Measurements from ENCODE around the gene ESYT1. TPM values are rescaled to one million over a fixed set of nuclear protein-coding genes. Genes with fewer than 3 reads are reported as not detected.
"Not testable (repeated sequence)": the region's sequence is repeated elsewhere in the genome, so short reads cannot be mapped to it uniquely, and the experiment has no call there.

Gene ESYT1
- total and polyA plus RNA-seq, 2 donors (not counting 1 experiment from before 2014, with no cell fraction given), result 182 to 446 TPM

DNA sequence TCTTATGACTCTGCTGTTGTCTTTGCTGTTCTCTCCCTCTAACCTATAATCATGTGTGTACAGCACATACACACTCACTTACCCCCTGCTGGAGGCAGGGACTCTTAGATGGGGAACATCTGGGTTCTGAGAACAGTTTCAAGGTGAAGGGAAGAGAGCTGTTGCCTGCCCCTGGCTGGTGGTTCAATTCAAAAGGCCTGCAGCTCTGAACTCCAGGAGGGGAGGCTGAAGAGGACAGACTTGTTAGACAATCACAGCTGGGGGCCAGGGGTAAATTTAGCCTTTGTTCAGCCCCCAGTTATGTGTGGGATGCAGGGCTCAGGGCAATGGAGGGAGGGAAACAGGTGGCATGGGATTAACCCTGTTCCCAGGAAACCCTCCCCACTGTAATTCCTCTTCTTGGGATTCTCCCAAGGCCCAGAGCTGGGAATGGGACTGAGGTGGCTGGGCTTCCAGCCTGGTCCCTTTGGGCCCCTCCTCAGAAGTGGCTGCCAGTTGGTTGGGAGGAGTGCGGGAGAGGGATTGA lies 26.2 kb downstream of the ESYT1 start:
- Histone ChIP-seq H3K9ac (ENCODE audit: insufficient read depth, low read length) (no peak overlapping the region), H3K36me3 (ENCODE audit: control insufficient read depth, insufficient read depth, low read length) (no peaks in the 10 kb centered on the region), H3K9me3 (ENCODE audit: control insufficient read depth, insufficient read depth, low read depth, low read length) (no peaks in the 10 kb centered on the region), H3K4me1 (ENCODE audit: control insufficient read depth, extremely low read depth, insufficient read depth, low read length) (peaks cover 16% of the 10 kb centered on the region), H3K79me2 (ENCODE audit: control insufficient read depth, insufficient read depth, low read length) (peaks cover 17% of the 10 kb centered on the region), H3K4me2 (ENCODE audit: extremely low read depth, insufficient read depth, low read length) (peak overlapping the region; percentile 2), H4K20me1 (ENCODE audit: control insufficient read depth, extremely low read depth, insufficient read depth, low read length) (no peaks in the 10 kb centered on the region), H3K4me3 (replicated peaks in 1 of 4; ENCODE audit: control extremely low read depth in 1 of 4, insufficient read depth in 1 of 4, low read depth in 3 of 4, low read length in 4 of 4) (no peak overlapping the region), H2AFZ (ENCODE audit: low read length) (no peak overlapping the region), H3K27me3 (ENCODE audit: control insufficient read depth, insufficient read depth, low read length) (no peaks in the 10 kb centered on the region), H3K27ac (ENCODE audit: insufficient read depth, low read length) (no peak overlapping the region)
- no peak for TF ChIP-seq EZH2 (IDR thresholded peaks at IDR 0.05; ENCODE audit: low read length, missing control alignments)
- TF ChIP-seq, protein P1, sequence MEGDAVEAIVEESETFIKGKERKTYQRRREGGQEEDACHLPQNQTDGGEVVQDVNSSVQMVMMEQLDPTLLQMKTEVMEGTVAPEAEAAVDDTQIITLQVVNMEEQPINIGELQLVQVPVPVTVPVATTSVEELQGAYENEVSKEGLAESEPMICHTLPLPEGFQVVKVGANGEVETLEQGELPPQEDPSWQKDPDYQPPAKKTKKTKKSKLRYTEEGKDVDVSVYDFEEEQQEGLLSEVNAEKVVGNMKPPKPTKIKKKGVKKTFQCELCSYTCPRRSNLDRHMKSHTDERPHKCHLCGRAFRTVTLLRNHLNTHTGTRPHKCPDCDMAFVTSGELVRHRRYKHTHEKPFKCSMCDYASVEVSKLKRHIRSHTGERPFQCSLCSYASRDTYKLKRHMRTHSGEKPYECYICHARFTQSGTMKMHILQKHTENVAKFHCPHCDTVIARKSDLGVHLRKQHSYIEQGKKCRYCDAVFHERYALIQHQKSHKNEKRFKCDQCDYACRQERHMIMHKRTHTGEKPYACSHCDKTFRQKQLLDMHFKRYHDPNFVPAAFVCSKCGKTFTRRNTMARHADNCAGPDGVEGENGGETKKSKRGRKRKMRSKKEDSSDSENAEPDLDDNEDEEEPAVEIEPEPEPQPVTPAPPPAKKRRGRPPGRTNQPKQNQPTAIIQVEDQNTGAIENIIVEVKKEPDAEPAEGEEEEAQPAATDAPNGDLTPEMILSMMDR (conservative IDR thresholded peaks at IDR 0.05 in 1 of 2, IDR thresholded peaks at IDR 0.05 in 1 of 2; ENCODE audit: low read depth in 1 of 2, low read length in 2 of 2), result no peak
- DNase-seq (ENCODE audit: low read depth in 2 of 2), result no peak

DNA sequence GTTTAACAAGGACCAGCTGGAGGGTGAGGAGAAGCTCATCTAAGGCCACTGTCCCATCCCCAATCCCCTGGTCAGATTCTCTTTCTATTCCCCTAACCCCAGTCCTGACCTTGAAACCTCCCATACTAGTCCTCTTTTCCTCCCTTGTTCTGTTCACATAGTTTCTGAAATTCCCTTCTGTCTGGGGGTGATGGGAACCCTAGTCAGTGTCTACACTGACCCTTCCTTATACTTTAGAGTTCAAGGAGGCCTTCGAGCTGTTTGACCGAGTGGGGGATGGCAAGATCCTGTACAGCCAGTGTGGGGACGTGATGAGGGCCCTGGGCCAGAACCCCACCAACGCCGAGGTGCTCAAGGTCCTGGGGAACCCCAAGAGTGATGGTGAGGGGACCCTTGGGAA lies 26.8 kb downstream of the ESYT1 start:
- H3K4me1 ChIP-seq (ENCODE audit: control insufficient read depth, extremely low read depth, insufficient read depth, low read length), result peaks cover 16% of the 10 kb centered on the region
- no peak overlapping the region for H3K4me3 ChIP-seq (replicated peaks in 1 of 4; ENCODE audit: control extremely low read depth in 1 of 4, insufficient read depth in 1 of 4, low read depth in 3 of 4, low read length in 4 of 4)
- H3K27ac ChIP-seq (ENCODE audit: insufficient read depth, low read length), result no peak overlapping the region

DNA sequence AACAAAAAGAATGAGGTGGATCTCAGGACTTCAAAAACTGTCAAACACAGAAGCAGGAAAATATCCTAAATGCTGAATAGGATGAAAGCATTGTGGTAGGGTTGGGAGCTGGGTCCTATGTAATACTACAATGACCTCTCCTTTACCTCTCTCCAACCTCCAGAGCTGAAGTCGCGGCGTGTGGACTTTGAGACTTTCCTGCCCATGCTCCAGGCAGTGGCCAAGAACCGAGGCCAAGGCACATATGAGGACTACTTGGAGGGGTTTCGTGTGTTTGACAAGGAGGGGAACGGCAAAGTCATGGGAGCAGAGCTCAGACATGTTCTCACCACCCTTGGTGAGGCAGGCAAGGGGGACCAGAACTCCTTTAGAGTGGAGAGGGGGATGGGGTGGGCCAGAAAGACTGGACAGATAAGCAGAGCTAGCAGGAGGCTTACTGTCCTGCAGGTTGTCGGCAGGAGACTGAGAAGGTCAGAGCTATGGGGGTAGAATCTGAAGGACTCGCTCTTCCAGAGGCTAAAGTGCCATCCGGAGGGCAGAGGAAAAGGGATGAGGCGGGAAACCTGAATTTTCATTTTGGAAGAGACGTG lies 27.3 kb downstream of the ESYT1 start:
- H3K79me2 ChIP-seq (ENCODE audit: control insufficient read depth, insufficient read depth, low read length), result peaks cover 27% of the 10 kb centered on the region
- H3K9ac ChIP-seq (ENCODE audit: insufficient read depth, low read length), result no peak overlapping the region
- H3K27ac ChIP-seq (ENCODE audit: insufficient read depth, low read length), result no peak overlapping the region

More for the DNA sequence above, 26.8 kb downstream of the ESYT1 start:
- Histone ChIP-seq H3K4me2 (ENCODE audit: extremely low read depth, insufficient read depth, low read length) (no peak overlapping the region), H2AFZ (ENCODE audit: low read length) (no peak overlapping the region), H3K9me3 (ENCODE audit: control insufficient read depth, insufficient read depth, low read depth, low read length) (no peaks in the 10 kb centered on the region), H3K27me3 (ENCODE audit: control insufficient read depth, insufficient read depth, low read length) (no peaks in the 10 kb centered on the region), H3K9ac (ENCODE audit: insufficient read depth, low read length) (no peak overlapping the region), H3K79me2 (ENCODE audit: control insufficient read depth, insufficient read depth, low read length) (peaks cover 22% of the 10 kb centered on the region), H3K36me3 (ENCODE audit: control insufficient read depth, insufficient read depth, low read length) (peaks cover 4% of the 10 kb centered on the region), H4K20me1 (ENCODE audit: control insufficient read depth, extremely low read depth, insufficient read depth, low read length) (no peaks in the 10 kb centered on the region)
- TF ChIP-seq EZH2 (IDR thresholded peaks at IDR 0.05; ENCODE audit: low read length, missing control alignments), result no peak
- TF ChIP-seq, protein P1 (conservative IDR thresholded peaks at IDR 0.05 in 1 of 2, IDR thresholded peaks at IDR 0.05 in 1 of 2; ENCODE audit: low read depth in 1 of 2, low read length in 2 of 2), result no peak
- DNase-seq (ENCODE audit: low read depth in 2 of 2), result no peak

DNA sequence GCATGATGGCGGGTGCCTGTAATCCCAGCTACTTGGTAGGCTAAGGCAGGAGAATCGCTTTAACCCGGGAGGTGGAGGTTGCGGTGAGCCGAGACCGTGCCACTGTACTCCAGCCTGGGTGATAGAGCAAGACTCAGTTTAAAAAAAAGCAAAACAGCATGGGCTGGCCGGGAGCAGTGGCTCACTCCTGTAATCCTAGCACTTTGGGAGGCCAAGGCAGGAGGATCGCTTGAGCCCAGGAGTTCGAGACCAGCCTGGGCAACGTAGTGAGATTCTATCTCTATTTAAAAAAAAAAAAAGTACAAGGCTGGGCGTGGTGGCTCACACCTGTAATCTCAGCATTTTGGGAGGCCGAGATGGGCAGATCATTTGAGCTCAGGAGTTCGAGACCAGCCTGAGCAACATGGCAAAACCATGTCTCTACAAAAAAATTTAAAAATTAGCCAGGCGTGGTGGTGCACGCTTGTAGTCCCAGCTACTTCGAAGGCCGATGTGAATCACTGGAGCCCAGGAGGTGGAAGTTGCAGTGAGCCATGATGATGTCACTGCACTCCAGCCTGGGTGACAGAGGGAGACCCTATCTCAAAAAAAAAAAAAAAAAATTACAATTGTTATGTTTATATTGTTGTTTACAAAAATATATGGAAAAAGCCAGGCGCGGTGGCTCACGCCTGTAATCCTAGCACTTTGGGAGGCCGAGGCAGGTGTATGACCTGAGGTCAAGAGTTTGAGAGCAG lies 28.6 kb downstream of the ESYT1 start:
- H2AFZ ChIP-seq (ENCODE audit: low read length); H3K27me3 ChIP-seq (ENCODE audit: control insufficient read depth, insufficient read depth, low read length); H3K9me3 ChIP-seq (ENCODE audit: control insufficient read depth, insufficient read depth, low read depth, low read length); H3K9ac ChIP-seq (ENCODE audit: insufficient read depth, low read length); H4K20me1 ChIP-seq (ENCODE audit: control insufficient read depth, extremely low read depth, insufficient read depth, low read length): not testable (repeated sequence)
- Histone ChIP-seq H3K4me2 (ENCODE audit: extremely low read depth, insufficient read depth, low read length) (peak overlapping the region; percentile 88), H3K4me3 (replicated peaks in 1 of 4; ENCODE audit: control extremely low read depth in 1 of 4, insufficient read depth in 1 of 4, low read depth in 3 of 4, low read length in 4 of 4) (peak overlapping the region in 3 of 4 experiments; percentile 55 to 67 (median 58)), H3K36me3 (ENCODE audit: control insufficient read depth, insufficient read depth, low read length) (peaks cover 18% of the 10 kb centered on the region), H3K79me2 (ENCODE audit: control insufficient read depth, insufficient read depth, low read length) (peaks cover 38% of the 10 kb centered on the region), H3K4me1 (ENCODE audit: control insufficient read depth, extremely low read depth, insufficient read depth, low read length) (peaks cover 21% of the 10 kb centered on the region), H3K27ac (ENCODE audit: insufficient read depth, low read length) (peak overlapping the region; percentile 73)
- peak in 1 of 2 donors; percentile 47 for DNase-seq (ENCODE audit: low read depth in 2 of 2)

More for the DNA sequence above, 27.3 kb downstream of the ESYT1 start:
- no peak overlapping the region for H3K4me2 ChIP-seq (ENCODE audit: extremely low read depth, insufficient read depth, low read length)
- H2AFZ ChIP-seq (ENCODE audit: low read length), result no peak overlapping the region
- no peaks in the 10 kb centered on the region for H3K9me3 ChIP-seq (ENCODE audit: control insufficient read depth, insufficient read depth, low read depth, low read length)
- DNase-seq (ENCODE audit: low read depth in 2 of 2), result no peak
- TF ChIP-seq EZH2 (IDR thresholded peaks at IDR 0.05; ENCODE audit: low read length, missing control alignments), result no peak
- TF ChIP-seq, protein P1 (conservative IDR thresholded peaks at IDR 0.05 in 1 of 2, IDR thresholded peaks at IDR 0.05 in 1 of 2; ENCODE audit: low read depth in 1 of 2, low read length in 2 of 2), result no peak
- peaks cover 6% of the 10 kb centered on the region for H3K36me3 ChIP-seq (ENCODE audit: control insufficient read depth, insufficient read depth, low read length)
- H3K27me3 ChIP-seq (ENCODE audit: control insufficient read depth, insufficient read depth, low read length), result no peaks in the 10 kb centered on the region
- no peaks in the 10 kb centered on the region for H4K20me1 ChIP-seq (ENCODE audit: control insufficient read depth, extremely low read depth, insufficient read depth, low read length)
- H3K4me1 ChIP-seq (ENCODE audit: control insufficient read depth, extremely low read depth, insufficient read depth, low read length), result peaks cover 16% of the 10 kb centered on the region
- no peak overlapping the region for H3K4me3 ChIP-seq (replicated peaks in 1 of 4; ENCODE audit: control extremely low read depth in 1 of 4, insufficient read depth in 1 of 4, low read depth in 3 of 4, low read length in 4 of 4)

All from fibroblast of lung (primary cell).